ENCODE data around the gene CARHSP1.
"Not testable (repeated sequence)": the region's sequence is repeated elsewhere in the genome, so short reads cannot be mapped to it uniquely, and the experiment has no call there.

The CARHSP1 gene

GRCh38 chr16:8892101-8892575, 23.3 kb upstream of the CARHSP1 start:
- no peak for DNase-seq

GRCh38 chr16:8890549-8890921, 21.7 kb upstream of the CARHSP1 start:
- no peak for DNase-seq

- DNase-seq = no peak
These were observed 21.2 kb upstream of the CARHSP1 start for GRCh38 chr16:8889893-8890548.

GRCh38 chr16:8888951-8889892, 20.4 kb upstream of the CARHSP1 start:
- DNase-seq = no peak

- DNase-seq = no peak
These were observed 19.2 kb upstream of the CARHSP1 start for GRCh38 chr16:8887952-8888560.

GRCh38 chr16:8887431-8887765, 18.6 kb upstream of the CARHSP1 start:
- DNase-seq = no peak

- DNase-seq = no peak
These were observed 18.0 kb upstream of the CARHSP1 start for GRCh38 chr16:8886593-8887430.

GRCh38 chr16:8885674-8886592, 17.1 kb upstream of the CARHSP1 start:
- DNase-seq = no peak

- DNase-seq = no peak
These were observed 14.0 kb upstream of the CARHSP1 start for GRCh38 chr16:8882725-8883377.

GRCh38 chr16:8882041-8882617, 13.3 kb upstream of the CARHSP1 start, which contains the start of gene LITAFD:
Gene LITAFD (plus strand): TSS chr16:8882351. CDS start chr16:8884356, 2,005 bp downstream.
- DNase-seq = no peak

GRCh38 chr16:8880839-8881510, 12.2 kb upstream of the CARHSP1 start:
- DNase-seq = no peak

- DNase-seq = no peak
These were observed 9.7 kb upstream of the CARHSP1 start for GRCh38 chr16:8878523-8878911.

GRCh38 chr16:8877894-8878522, 9.2 kb upstream of the CARHSP1 start:
- DNase-seq = no peak

- not testable (repeated sequence) for DNase-seq
These were observed 6.5 kb upstream of the CARHSP1 start for GRCh38 chr16:8875317-8875716.

- DNase-seq = no peak
These were observed 5.6 kb upstream of the CARHSP1 start for GRCh38 chr16:8874388-8874787.

GRCh38 chr16:8873866-8874195, 5.0 kb upstream of the CARHSP1 start:
- DNase-seq = not testable (repeated sequence)

GRCh38 chr16:8872967-8873865, 4.4 kb upstream of the CARHSP1 start:
- DNase-seq = no peak

- DNase-seq = no peak
These were observed 3.3 kb upstream of the CARHSP1 start for GRCh38 chr16:8872071-8872470.

GRCh38 chr16:8869988-8870241, 1.1 kb upstream of the CARHSP1 start:
- DNase-seq = not testable (repeated sequence)
